LNCAP (cell line): ENCODE data around the gene FSCN2.

ENCODE experiments used
- CTCF ChIP-seq: fragments of 450-650 bp; IDR thresholded peaks from 2 replicates; pipeline ENCODE4 v1.5.1; 2017; ENCODE audit warnings: mild to moderate bottlenecking

Gene FSCN2

GRCh38 chr17:81539961-81540675 lies 11.9 kb downstream of the FSCN2 start:
- TF ChIP-seq CTCF: no peak

GRCh38 chr17:81540676-81541027 lies 12.5 kb downstream of the FSCN2 start:
- TF ChIP-seq CTCF: no peak

GRCh38 chr17:81541123-81541522 lies 12.9 kb downstream of the FSCN2 start:
- TF ChIP-seq CTCF: no peak

- TF ChIP-seq CTCF: no peak
Measured at GRCh38 chr17:81542431-81543338, 14.5 kb downstream of the FSCN2 start.

GRCh38 chr17:81543339-81543675 lies 15.1 kb downstream of the FSCN2 start:
- TF ChIP-seq CTCF: no peak

GRCh38 chr17:81543756-81544155 lies 15.6 kb downstream of the FSCN2 start:
- no peak for TF ChIP-seq CTCF

GRCh38 chr17:81544281-81544974 lies 16.3 kb downstream of the FSCN2 start:
- TF ChIP-seq CTCF: no peak
